Endothelial cell of umbilical vein (primary cell): ENCODE measurements around the gene OR6C65. TPM values are rescaled to one million over a fixed set of nuclear protein-coding genes. Genes with fewer than 3 reads are reported as not detected.

Source experiments
- BruUV-seq: library from RNA; stranded (reverse); fragments of 400-500 nt; replicated peaks from 2 replicates; lab custom pipeline; 2021; lab: Mats Ljungman, UMichigan
- CTCF ChIA-PET: fragments of 300-600, 350-600 bp; sonication (Branson Sonifier 250); formaldehyde crosslinking; loops from one replicate; lab custom pipeline; 2021; ENCODE audit warnings: antibody characterized with exemption, inconsistent platforms; lab: Charles Lee
- POLR2A ChIA-PET: fragments of 300-600, 350-600 bp; sonication (Branson Sonifier 250); formaldehyde crosslinking; loops from one replicate; lab custom pipeline; 2021; ENCODE audit warnings: antibody characterized with exemption, inconsistent platforms; lab: Charles Lee
- DNase-seq: peaks from one replicate; pipeline ENCODE4 v3.0.0-alpha.2; 2011; ENCODE audit warnings: low read depth, low spot score
- FAIRE-seq: peaks from 2 replicates; lab custom pipeline; 2011; peaks lifted over from hg19 to GRCh38; lab: Jason Lieb, UNC
- H2AFZ ChIP-seq: 2 replicates; pipeline ENCODE4 v1.6.0; 2012; ENCODE audit warnings: low read depth, low read length, control low read depth, inconsistent platforms
- H3K27ac ChIP-seq: 2 replicates; pipeline ENCODE4 v1.5.1; 2011; ENCODE audit warnings: low read depth, mild to moderate bottlenecking, control low read depth, low read length, moderate library complexity; ENCODE audit not compliant: insufficient read depth
- H3K27me3 ChIP-seq, 2 experiments: 2 replicates each; pipeline versions ENCODE4 v1.6.0 to v1.6.1; 2011; ENCODE audit warnings: low read length in 2 of 2, mixed read lengths in 1 of 2; ENCODE audit not compliant: control insufficient read depth in 2 of 2, insufficient read depth in 2 of 2
- H3K36me3 ChIP-seq, 2 experiments: 2 replicates in 1 of 2; 3 replicates in 1 of 2; pipeline ENCODE4 v1.5.1; 2011; ENCODE audit warnings: low read length in 2 of 2, mild to moderate bottlenecking in 1 of 2, moderate library complexity in 1 of 2; ENCODE audit not compliant: control insufficient read depth in 2 of 2, insufficient read depth in 2 of 2; ENCODE audit errors: extremely low read depth in 1 of 2
- H3K4me1 ChIP-seq: 3 replicates; pipeline ENCODE4 v1.5.1; 2011; ENCODE audit warnings: mild to moderate bottlenecking, low read length; ENCODE audit not compliant: control insufficient read depth, insufficient read depth; ENCODE audit errors: extremely low read depth
- H3K4me2 ChIP-seq: 2 replicates; pipeline ENCODE4 v1.6.1; 2011; ENCODE audit warnings: low read length, control low read depth, mixed read lengths; ENCODE audit not compliant: insufficient read depth
- H3K4me3 ChIP-seq, 3 experiments: fragments of 200-600 bp in 1 of 3; sonication (generic), shearing (Covaris generic) in 1 of 3; replicated peaks in 1 of 3; 2 replicates each; pipeline ENCODE4 v1.5.1; 2011 to 2016; ENCODE audit warnings: control low read depth in 3 of 3, low read length in 3 of 3, mild to moderate bottlenecking in 2 of 3, inconsistent platforms in 1 of 3, low read depth in 1 of 3, moderate library complexity in 1 of 3; ENCODE audit not compliant: insufficient read depth in 1 of 3
- H3K79me2 ChIP-seq: 2 replicates; pipeline ENCODE4 v1.6.0; 2012; ENCODE audit warnings: low read length, inconsistent platforms; ENCODE audit not compliant: control insufficient read depth, insufficient read depth
- H3K9ac ChIP-seq: replicated peaks from 2 replicates; pipeline ENCODE3; 2011; ENCODE audit warnings: low read length, control low read depth; ENCODE audit not compliant: insufficient read depth; ENCODE audit errors: extremely low read depth
- H3K9me1 ChIP-seq: replicated peaks from 3 replicates; pipeline ENCODE4 v1.6.0; 2011; ENCODE audit warnings: mild to moderate bottlenecking, low read length; ENCODE audit not compliant: control insufficient read depth, insufficient read depth; ENCODE audit errors: extremely low read depth
- H3K9me3 ChIP-seq: replicated peaks from 2 replicates; pipeline ENCODE4 v1.5.1; 2012; ENCODE audit warnings: low read length, inconsistent platforms; ENCODE audit not compliant: control insufficient read depth, insufficient read depth
- H4K20me1 ChIP-seq: replicated peaks from 2 replicates; pipeline ENCODE3; 2011; ENCODE audit warnings: mild to moderate bottlenecking, low read length; ENCODE audit not compliant: control insufficient read depth, insufficient read depth; ENCODE audit errors: extremely low read depth
- FOS ChIP-seq: IDR thresholded peaks from 2 replicates; pipeline ENCODE4 v1.6.1; 2011; ENCODE audit warnings: mild to moderate bottlenecking, low read length, moderate library complexity, borderline replicate concordance; ENCODE audit not compliant: insufficient read depth
- GATA2 ChIP-seq: IDR thresholded peaks from 2 replicates; pipeline ENCODE4 v1.7.0; 2011; ENCODE audit warnings: low read depth, mild to moderate bottlenecking, moderate library complexity, mixed read lengths, low read length; ENCODE audit not compliant: insufficient read length, insufficient read depth
- MYC ChIP-seq: IDR thresholded peaks from one replicate; pipeline ENCODE4 v1.6.1; 2011; ENCODE audit warnings: mild to moderate bottlenecking, low read depth, low read length
- POLR2A ChIP-seq: IDR thresholded peaks from 2 replicates; pipeline ENCODE4 v1.6.1; 2012; ENCODE audit warnings: low read depth, mild to moderate bottlenecking, control low read depth, low read length
- dilution Hi-C: fragments of 300-500 bp; cut with MboI; formaldehyde crosslinking; loops from one replicate; pipeline ENCODE4 v1.15.0; 2019; ENCODE audit warnings: low sequenced_read_pairs; ENCODE audit not compliant: extremely low pct_ligation_motif_present
- intact Hi-C: fragments of 100-400 bp; cut with micrococcal nuclease; formaldehyde crosslinking; loops from one replicate; pipeline ENCODE4 v1.10.0; 2022
- polyA plus RNA-seq, 4 experiments: library from polyadenylated mRNA; depleted of rRNA in 3 of 4; stranded (reverse) in 3 of 4; unstranded in 1 of 4; fragments of >200 nt; gene quantifications; 2 replicates each; pipeline versions ENCODE4 v1.2.1 to v1.2.3, GENCODE V29; 2011 to 2012; ENCODE audit warnings: missing spikeins in 1 of 4
- total RNA-seq: library from RNA; stranded (reverse); gene quantifications from 2 replicates; pipeline ENCODE4 v1.2.3, GENCODE V29; 2021

Gene OR6C65
- total and polyA plus RNA-seq, 2 donors (not counting 3 experiments of a cell fraction or from before 2014, with no cell fraction given) = not detected

- intact Hi-C loops (no loop called here), dilution Hi-C loops (no loop called here)
- Histone ChIP-seq H3K36me3 (no peaks in the 10 kb centered on the region), H3K9ac (no peak overlapping the region), H3K4me2 (no peak overlapping the region), H3K27me3 (peaks cover 0 to 2% of the 10 kb centered on the region in 2 experiments), H3K79me2 (no peaks in the 10 kb centered on the region), H2AFZ (no peak overlapping the region), H4K20me1 (no peaks in the 10 kb centered on the region), H3K27ac (no peak overlapping the region), H3K9me1 (no peaks in the 10 kb centered on the region), H3K4me1 (no peaks in the 10 kb centered on the region), H3K9me3 (no peaks in the 10 kb centered on the region), H3K4me3 (no peak overlapping the region)
- FAIRE-seq (no peak), DNase-seq (no peak)
- no peak for TF ChIP-seq FOS
- no peak for TF ChIP-seq MYC
- TF ChIP-seq POLR2A = no peak
- no peak for TF ChIP-seq GATA2
- BruUV-seq = no TSS peak
- ChIA-PET POLR2A (no interaction called here), CTCF (no interaction called here)
Observed at GRCh38 chr12:55448825-55449224, 48.5 kb downstream of the OR6C65 start.

Other genes starting within 250 kb of the OR6C65 start
- gene OR10A7, start 179.5 kb upstream of the OR6C65 start, total RNA-seq = not detected in 2 replicates
- not detected in 2 replicates for gene OR10A7, start 179.5 kb upstream of the OR6C65 start, polyA plus RNA-seq
- gene OR6C74, start 155.9 kb upstream of the OR6C65 start, total RNA-seq = not detected in 2 replicates
- gene OR6C74, start 155.9 kb upstream of the OR6C65 start, polyA plus RNA-seq = not detected in 2 replicates
- gene OR6C6, start 104.0 kb upstream of the OR6C65 start, total RNA-seq = not detected in 2 replicates
- not detected in 2 replicates for gene OR6C6, start 104.0 kb upstream of the OR6C65 start, polyA plus RNA-seq
- not detected in 2 replicates for gene OR6C1, start 86.2 kb upstream of the OR6C65 start, total RNA-seq
- gene OR6C1, start 86.2 kb upstream of the OR6C65 start, polyA plus RNA-seq = not detected in 2 replicates
- not detected in 2 replicates for gene OR6C3, start 69.8 kb upstream of the OR6C65 start, total RNA-seq
- gene OR6C3, start 69.8 kb upstream of the OR6C65 start, polyA plus RNA-seq = not detected in 2 replicates
- not detected in 2 replicates for gene OR6C75, start 37.6 kb upstream of the OR6C65 start, total RNA-seq
- not detected in 2 replicates for gene OR6C75, start 37.6 kb upstream of the OR6C65 start, polyA plus RNA-seq
- gene OR6C76, start 25.7 kb downstream of the OR6C65 start, total RNA-seq = not detected in 2 replicates
- gene OR6C76, start 25.7 kb downstream of the OR6C65 start, polyA plus RNA-seq = not detected in 2 replicates
- not detected in 2 replicates for gene OR6C2, start 43.5 kb downstream of the OR6C65 start, total RNA-seq
- gene OR6C2, start 43.5 kb downstream of the OR6C65 start, polyA plus RNA-seq = not detected in 2 replicates
- gene OR6C70, start 69.6 kb downstream of the OR6C65 start, total RNA-seq = not detected in 2 replicates
- gene OR6C70, start 69.6 kb downstream of the OR6C65 start, polyA plus RNA-seq = not detected in 2 replicates
- not detected in 2 replicates for gene OR6C68, start 91.8 kb downstream of the OR6C65 start, total RNA-seq
- not detected in 2 replicates for gene OR6C68, start 91.8 kb downstream of the OR6C65 start, polyA plus RNA-seq
- not detected in 2 replicates for gene OR6C4, start 149.1 kb downstream of the OR6C65 start, total RNA-seq
- gene OR6C4, start 149.1 kb downstream of the OR6C65 start, polyA plus RNA-seq = not detected in 2 replicates
- gene OR2AP1, start 171.9 kb downstream of the OR6C65 start, total RNA-seq = not detected in 2 replicates
- gene OR2AP1, start 171.9 kb downstream of the OR6C65 start, polyA plus RNA-seq = not detected in 2 replicates
- not detected in 2 replicates for gene OR10P1, start 236.4 kb downstream of the OR6C65 start, total RNA-seq
- not detected in 2 replicates for gene OR10P1, start 236.4 kb downstream of the OR6C65 start, polyA plus RNA-seq